Smooth muscle cell (in vitro differentiated cells): ENCODE results near the gene ZNHIT6. TPM values are rescaled to one million over a fixed set of nuclear protein-coding genes. Genes with fewer than 3 reads are reported as not detected.

ENCODE experiments used
- DNase-seq: peaks from one replicate; lab custom pipeline; 2025; ENCODE audit not compliant: unreplicated experiment; lab: John Stamatoyannopoulos, UW
- H2AFZ ChIP-seq: fragments of 200-600 bp; sonication (generic); 2 replicates; pipeline ENCODE4 v1.6.0; 2016; ENCODE audit warnings: antibody characterized with exemption, low read depth, mild to moderate bottlenecking
- H3F3A ChIP-seq: fragments of 200-600 bp; sonication (generic); 2 replicates; pipeline ENCODE4 v1.6.0; 2017; ENCODE audit warnings: antibody characterized with exemption, low read depth
- H3K27ac ChIP-seq: fragments of 200-600 bp; sonication (generic); 2 replicates; pipeline ENCODE4 v1.5.1; 2016; ENCODE audit warnings: low read depth, mild to moderate bottlenecking
- H3K27me3 ChIP-seq: fragments of 200-600 bp; sonication (generic); 2 replicates; pipeline ENCODE4 v1.6.1; 2016; ENCODE audit warnings: low read depth, mild to moderate bottlenecking
- H3K36me3 ChIP-seq: fragments of 200-600 bp; sonication (generic); 2 replicates; pipeline ENCODE4 v1.5.1; 2016; ENCODE audit warnings: low read depth
- H3K4me1 ChIP-seq: fragments of 200-600 bp; sonication (generic); 2 replicates; pipeline ENCODE4 v1.5.1; 2016; ENCODE audit warnings: low read depth
- H3K4me2 ChIP-seq: fragments of 200-600 bp; sonication (generic); 2 replicates; pipeline ENCODE4 v1.6.0; 2016; ENCODE audit warnings: mild to moderate bottlenecking
- H3K4me3 ChIP-seq: fragments of 200-600 bp; sonication (generic); 2 replicates; pipeline ENCODE4 v1.5.1; 2016; ENCODE audit warnings: mild to moderate bottlenecking
- H3K79me2 ChIP-seq: fragments of 200-600 bp; sonication (generic); 2 replicates; pipeline ENCODE4 v1.6.0; 2016; ENCODE audit warnings: low read depth, mild to moderate bottlenecking
- H3K9ac ChIP-seq: fragments of 200-600 bp; sonication (generic); 2 replicates; pipeline ENCODE4 v1.6.0; 2016; ENCODE audit warnings: low read depth
- H3K9me3 ChIP-seq: fragments of 200-600 bp; sonication (generic); replicated peaks from 2 replicates; pipeline ENCODE4 v1.5.1; 2016; ENCODE audit warnings: low read depth
- H4K20me1 ChIP-seq: fragments of 200-600 bp; sonication (generic); 2 replicates; pipeline ENCODE4 v1.6.0; 2016; ENCODE audit warnings: low read depth
- WGBS: methylation state at CpG from one replicate; pipeline ENCODE4 v1.1.7; 2016; ENCODE audit warnings: low lambda C conversion rate; 5-methylcytosine and 5-hydroxymethylcytosine counted together
- polyA plus RNA-seq: library from polyadenylated mRNA; unstranded; fragments of >200 nt; fragmentation: Nextera tagmentation; extraction: Ambion mirVana; gene quantifications from 2 replicates; pipeline ENCODE4 v1.2.1, GENCODE V29; 2016
- total RNA-seq: library from RNA; depleted of rRNA; stranded (reverse); fragments of >200 nt; gene quantifications from 2 replicates; pipeline ENCODE4 v1.2.3, GENCODE V29; 2014
- TF ChIP-seq, protein P1 (sequence below): fragments of 200-600 bp; sonication (generic); IDR thresholded peaks from 2 replicates; pipeline ENCODE4 v1.5.1; 2017; ENCODE audit warnings: borderline replicate concordance, mild to moderate bottlenecking, antibody characterized with exemption; ENCODE audit not compliant: insufficient read depth, poor library complexity, severe bottlenecking

The ZNHIT6 gene
- total and polyA plus RNA-seq, 2 experiments from 2014 or later, result 15.0 to 15.5 TPM

DNA sequence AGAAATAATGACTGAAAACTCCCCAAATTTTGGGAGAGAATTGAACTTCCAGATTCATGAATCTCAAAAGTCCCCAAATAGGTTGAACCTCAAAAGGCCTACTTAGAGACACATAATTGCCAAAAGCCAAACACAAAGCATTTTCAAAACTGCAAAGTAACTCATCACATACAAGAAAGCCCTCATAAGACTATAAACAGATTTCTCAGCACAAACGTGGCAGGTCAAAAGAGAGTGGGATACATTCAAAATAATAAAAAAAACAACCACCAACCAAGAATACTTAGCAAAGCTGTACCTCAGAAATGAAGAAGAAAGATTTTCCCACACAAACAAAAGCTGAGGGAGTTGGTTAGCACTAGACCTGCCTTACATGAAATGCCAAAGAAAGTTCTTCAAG, 69.8 kb downstream of the ZNHIT6 start:
- Histone ChIP-seq H3K36me3 (peaks cover 7% of the 10 kb centered on the region), H3F3A (no peaks in the 10 kb centered on the region), H3K27ac (no peak overlapping the region), H3K4me1 (no peaks in the 10 kb centered on the region), H3K4me3 (no peak overlapping the region), H4K20me1 (no peaks in the 10 kb centered on the region), H3K9ac (no peak overlapping the region), H3K27me3 (no peaks in the 10 kb centered on the region), H2AFZ (no peak overlapping the region), H3K9me3 (peaks cover 11% of the 10 kb centered on the region), H3K4me2 (no peak overlapping the region), H3K79me2 (no peaks in the 10 kb centered on the region)
- TF ChIP-seq, protein P1, sequence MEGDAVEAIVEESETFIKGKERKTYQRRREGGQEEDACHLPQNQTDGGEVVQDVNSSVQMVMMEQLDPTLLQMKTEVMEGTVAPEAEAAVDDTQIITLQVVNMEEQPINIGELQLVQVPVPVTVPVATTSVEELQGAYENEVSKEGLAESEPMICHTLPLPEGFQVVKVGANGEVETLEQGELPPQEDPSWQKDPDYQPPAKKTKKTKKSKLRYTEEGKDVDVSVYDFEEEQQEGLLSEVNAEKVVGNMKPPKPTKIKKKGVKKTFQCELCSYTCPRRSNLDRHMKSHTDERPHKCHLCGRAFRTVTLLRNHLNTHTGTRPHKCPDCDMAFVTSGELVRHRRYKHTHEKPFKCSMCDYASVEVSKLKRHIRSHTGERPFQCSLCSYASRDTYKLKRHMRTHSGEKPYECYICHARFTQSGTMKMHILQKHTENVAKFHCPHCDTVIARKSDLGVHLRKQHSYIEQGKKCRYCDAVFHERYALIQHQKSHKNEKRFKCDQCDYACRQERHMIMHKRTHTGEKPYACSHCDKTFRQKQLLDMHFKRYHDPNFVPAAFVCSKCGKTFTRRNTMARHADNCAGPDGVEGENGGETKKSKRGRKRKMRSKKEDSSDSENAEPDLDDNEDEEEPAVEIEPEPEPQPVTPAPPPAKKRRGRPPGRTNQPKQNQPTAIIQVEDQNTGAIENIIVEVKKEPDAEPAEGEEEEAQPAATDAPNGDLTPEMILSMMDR, result no peak
- 91% methylated on average over 1 of the region's 1 CpG for WGBS
- no peak for DNase-seq

DNA sequence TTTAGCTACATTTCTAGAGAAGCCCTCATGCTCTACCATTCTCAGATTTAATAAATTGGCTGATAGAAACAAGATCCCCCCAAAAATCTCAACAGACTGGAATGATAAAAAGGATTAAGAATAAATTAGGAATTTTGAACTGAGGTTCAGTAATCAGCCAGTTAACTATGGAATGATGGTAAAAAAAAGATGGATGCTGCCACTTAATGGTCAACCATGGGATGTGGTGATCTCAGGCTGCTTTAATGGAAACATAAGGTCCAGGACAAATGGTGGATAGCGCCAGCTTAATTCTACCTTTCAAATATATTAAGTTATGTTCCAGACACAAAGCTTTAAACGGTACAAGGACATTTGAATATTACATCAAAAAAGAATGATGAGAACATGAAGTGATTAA, 77.7 kb downstream of the ZNHIT6 start:
- Histone ChIP-seq H2AFZ (no peak overlapping the region), H3K36me3 (no peaks in the 10 kb centered on the region), H3F3A (peaks cover 8% of the 10 kb centered on the region), H3K27me3 (no peaks in the 10 kb centered on the region), H3K27ac (peak overlapping the region; percentile 84), H3K4me2 (peak overlapping the region; percentile 47), H3K4me3 (no peak overlapping the region), H4K20me1 (no peaks in the 10 kb centered on the region), H3K4me1 (peaks cover 4% of the 10 kb centered on the region), H3K9ac (peak overlapping the region; percentile 8), H3K9me3 (no peaks in the 10 kb centered on the region), H3K79me2 (no peaks in the 10 kb centered on the region)
- TF ChIP-seq, protein P1, result no peak
- DNase-seq, result no peak
- WGBS, result 100% methylated on average over 2 of the region's 2 CpGs

DNA sequence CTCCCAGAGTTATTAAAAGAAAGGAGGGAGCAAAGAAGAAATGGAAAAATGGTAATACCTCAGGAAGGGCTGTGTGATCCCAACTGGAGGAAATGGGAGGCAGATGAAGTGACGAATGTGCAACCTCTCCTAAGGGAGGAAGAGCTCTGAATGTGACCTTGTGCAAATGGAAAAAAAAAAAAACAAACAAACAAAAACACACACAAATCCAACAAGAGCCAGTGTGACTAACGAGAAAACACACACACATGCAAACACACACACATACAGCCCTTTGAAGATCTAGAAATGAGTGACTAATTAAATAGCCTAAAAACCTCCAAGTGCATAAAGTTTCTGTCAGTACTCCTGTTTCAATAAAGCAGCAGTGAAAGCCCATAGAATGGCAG, 78.7 kb downstream of the ZNHIT6 start:
- no peak for DNase-seq
- Histone ChIP-seq H3K79me2 (no peaks in the 10 kb centered on the region), H3K9ac (peak overlapping the region; percentile 26), H3K9me3 (no peaks in the 10 kb centered on the region), H3K4me1 (peaks cover 4% of the 10 kb centered on the region), H3K36me3 (no peaks in the 10 kb centered on the region), H3F3A (peaks cover 8% of the 10 kb centered on the region), H2AFZ (no peak overlapping the region), H3K4me2 (peak overlapping the region; percentile 47), H4K20me1 (no peaks in the 10 kb centered on the region), H3K27me3 (no peaks in the 10 kb centered on the region), H3K27ac (peak overlapping the region; percentile 84), H3K4me3 (no peak overlapping the region)
- WGBS, result 20% methylated on average over 2 of the region's 2 CpGs
- TF ChIP-seq, protein P1, result no peak

DNA sequence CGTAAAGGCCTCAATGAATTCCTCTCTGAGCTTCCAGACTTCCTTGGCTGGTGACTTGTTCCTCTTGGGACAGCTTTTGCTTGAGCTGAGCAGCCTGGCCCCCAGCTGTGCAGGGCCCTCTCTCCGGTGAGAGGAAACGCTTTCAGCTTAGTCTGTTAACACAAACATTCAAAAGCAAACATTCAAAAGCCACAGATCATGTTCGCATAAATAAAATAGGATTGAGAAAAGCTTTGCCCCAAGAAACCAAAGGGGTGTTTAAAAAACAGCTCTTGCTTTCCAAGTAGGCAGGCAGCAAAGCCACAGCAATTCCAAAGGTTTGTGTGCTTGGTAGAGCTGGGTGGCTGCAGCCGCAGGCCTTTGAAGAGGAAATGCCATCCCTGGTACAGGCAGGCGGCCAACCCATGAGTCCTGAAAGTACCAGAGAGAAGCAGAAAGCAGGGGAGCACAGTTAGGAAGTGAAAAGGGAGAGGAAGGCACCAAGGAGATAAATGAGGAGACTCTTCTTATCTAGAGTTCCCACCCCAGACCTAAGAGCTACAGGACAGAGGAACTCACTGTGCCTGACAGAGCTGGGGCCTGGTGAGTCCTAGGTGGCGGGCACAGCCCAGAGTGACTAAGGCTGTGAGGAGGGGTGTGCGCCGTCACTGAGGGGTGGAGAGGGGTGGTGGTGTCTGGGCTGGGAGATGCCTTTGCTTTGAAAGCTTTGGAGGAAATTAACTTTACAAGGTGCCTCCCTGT, 79.3 kb downstream of the ZNHIT6 start:
- H3K4me3 ChIP-seq, result no peak overlapping the region
- no peaks in the 10 kb centered on the region for H3K27me3 ChIP-seq
- whole genome bisulfite sequencing, result 22% methylated on average over 9 of the region's 9 CpGs

More for the DNA sequence above, 79.3 kb downstream of the ZNHIT6 start:
- no peak overlapping the region for H2AFZ ChIP-seq
- peak overlapping the region; percentile 26 for H3K9ac ChIP-seq
- TF ChIP-seq, protein P1, result no peak
- peaks cover 8% of the 10 kb centered on the region for H3F3A ChIP-seq
- H3K79me2 ChIP-seq, result no peaks in the 10 kb centered on the region
- peak overlapping the region; percentile 84 for H3K27ac ChIP-seq
- peak overlapping the region; percentile 47 for H3K4me2 ChIP-seq
- H3K9me3 ChIP-seq, result no peaks in the 10 kb centered on the region
- H3K4me1 ChIP-seq, result peaks cover 4% of the 10 kb centered on the region
- H3K36me3 ChIP-seq, result no peaks in the 10 kb centered on the region
- H4K20me1 ChIP-seq, result no peaks in the 10 kb centered on the region
- DNase-seq, result no peak
